Activated T-helper 17 cell treated with anti-CD3 and anti-CD28 coated beads, Interleukin-2, amount 50 U/mL, for 72 hours (primary cell): Measurements from ENCODE around the gene GBP4. TPM values are rescaled to one million over a fixed set of nuclear protein-coding genes. Genes with fewer than 3 reads are reported as not detected.

ENCODE experiments used
- ATAC-seq: fragments of 150-1000 bp; cut with Tn5 transposase; replicated peaks from 2 replicates; pipeline ENCODE4 v1.10.0; 2021; ENCODE audit warnings: mild to moderate bottlenecking, moderate library complexity
- H3K27ac Mint-ChIP-seq: one replicate; pipeline ENCODE4 v1.8.0; 2022; ENCODE audit warnings: mixed read lengths
- H3K27me3 Mint-ChIP-seq: one replicate; pipeline ENCODE4 v1.8.0; 2022; ENCODE audit warnings: mixed read lengths
- H3K36me3 Mint-ChIP-seq: one replicate; pipeline ENCODE4 v1.8.0; 2022; ENCODE audit warnings: low read depth, mild to moderate bottlenecking, mixed read lengths
- H3K4me1 Mint-ChIP-seq: one replicate; pipeline ENCODE4 v1.8.0; 2022; ENCODE audit warnings: mixed read lengths
- H3K4me3 Mint-ChIP-seq: one replicate; pipeline ENCODE4 v1.8.0; 2022; ENCODE audit warnings: mild to moderate bottlenecking, mixed read lengths
- H3K9me3 Mint-ChIP-seq: one replicate; pipeline ENCODE4 v1.8.0; 2022; ENCODE audit warnings: mixed read lengths
- total RNA-seq, 2 donors: library from RNA; stranded (reverse); gene quantifications; one replicate each; pipeline ENCODE4 v1.2.3, GENCODE V29; 2022

GBP4 gene
- total RNA-seq, 2 donors from 2014 or later: 31.3 to 36.5 TPM

GRCh38 chr1:89149229-89149628 lies 49.5 kb downstream of the GBP4 start:
- Mint-ChIP-seq H3K4me1 (peaks cover 4% of the 10 kb centered on the region), H3K27ac (no peak overlapping the region), H3K9me3 (no peaks in the 10 kb centered on the region), H3K36me3 (no peaks in the 10 kb centered on the region), H3K27me3 (peaks cover 10% of the 10 kb centered on the region), H3K4me3 (no peak overlapping the region)
- no peak for ATAC-seq

- Mint-ChIP-seq H3K36me3 (no peaks in the 10 kb centered on the region), H3K27me3 (peaks cover 10% of the 10 kb centered on the region), H3K27ac (no peak overlapping the region)
Observed at GRCh38 chr1:89147678-89148658, 50.8 kb downstream of the GBP4 start.

GRCh38 chr1:89146721-89147120 lies 52.0 kb downstream of the GBP4 start:
- Mint-ChIP-seq H3K27ac (no peak overlapping the region), H3K4me3 (no peak overlapping the region), H3K4me1 (peaks cover 4% of the 10 kb centered on the region), H3K9me3 (no peaks in the 10 kb centered on the region), H3K36me3 (no peaks in the 10 kb centered on the region), H3K27me3 (peaks cover 7% of the 10 kb centered on the region)
- no peak for ATAC-seq

More at GRCh38 chr1:89147678-89148658, 50.8 kb downstream of the GBP4 start:
- no peak overlapping the region for H3K4me3 Mint-ChIP-seq
- no peak for ATAC-seq
- no peaks in the 10 kb centered on the region for H3K9me3 Mint-ChIP-seq
- peaks cover 4% of the 10 kb centered on the region for H3K4me1 Mint-ChIP-seq

- Mint-ChIP-seq H3K4me1 (peaks cover 4% of the 10 kb centered on the region), H3K9me3 (no peaks in the 10 kb centered on the region), H3K27me3 (peaks cover 6% of the 10 kb centered on the region), H3K36me3 (no peaks in the 10 kb centered on the region), H3K4me3 (no peak overlapping the region), H3K27ac (no peak overlapping the region)
- no peak for ATAC-seq
Observed at GRCh38 chr1:89143484-89143883, 55.3 kb downstream of the GBP4 start.

- Mint-ChIP-seq H3K4me1 (no peaks in the 10 kb centered on the region), H3K36me3 (no peaks in the 10 kb centered on the region), H3K4me3 (no peak overlapping the region), H3K9me3 (no peaks in the 10 kb centered on the region), H3K27me3 (no peaks in the 10 kb centered on the region), H3K27ac (no peak overlapping the region)
- no peak for ATAC-seq
Observed at GRCh38 chr1:89142160-89142559, 56.6 kb downstream of the GBP4 start.

GRCh38 chr1:89133747-89134146 lies 65.0 kb downstream of the GBP4 start:
- H3K27ac Mint-ChIP-seq: no peak overlapping the region
- H3K4me3 Mint-ChIP-seq: no peak overlapping the region
- no peak for ATAC-seq
- peaks cover 13% of the 10 kb centered on the region for H3K4me1 Mint-ChIP-seq
- no peaks in the 10 kb centered on the region for H3K27me3 Mint-ChIP-seq
- peaks cover 4% of the 10 kb centered on the region for H3K9me3 Mint-ChIP-seq
- peaks cover 2% of the 10 kb centered on the region for H3K36me3 Mint-ChIP-seq

Other genes starting within 250 kb of the GBP4 start
- gene KYAT3, start 206.3 kb downstream of the GBP4 start, total RNA-seq: 10 to 100 TPM; 41.8 to 65.1 TPM
- 10 to 100 TPM; 25.5 to 27.4 TPM for gene RBMXL1, start 206.3 kb downstream of the GBP4 start, total RNA-seq
- gene GBP3, start 176.1 kb downstream of the GBP4 start, total RNA-seq: 1 to 10 TPM; 5.7 to 7.6 TPM
- gene GBP1, start 133.7 kb downstream of the GBP4 start, total RNA-seq: 10 to 100 TPM; 56.7 to 83.7 TPM
- gene GBP2, start 72.8 kb downstream of the GBP4 start, total RNA-seq: 100 to 1,000 TPM; 205 to 313 TPM
- gene GBP7, start 22.9 kb downstream of the GBP4 start, total RNA-seq: not detected
- gene GBP5, start 73.9 kb upstream of the GBP4 start, total RNA-seq: 100 to 1,000 TPM; 135 to 157 TPM
- gene GBP6, start 165.1 kb upstream of the GBP4 start, total RNA-seq: under 1 TPM; 0.28 to 0.58 TPM